Dendritic cell treated with granulocyte-macrophage colony-stimulating factor and Interleukin-4, amounts not matched to agents 40 ng/mL and 50 ng/mL, for 4 days (primary cell): Measurements from ENCODE around the gene SLC39A11.
"Not testable (repeated sequence)": the region's sequence is repeated elsewhere in the genome, so short reads cannot be mapped to it uniquely, and the experiment has no call there.

Source experiments
- H3K27ac Mint-ChIP-seq: one replicate; pipeline ENCODE4 v1.8.0; 2022; ENCODE audit warnings: mild to moderate bottlenecking, mixed read lengths
- H3K27me3 Mint-ChIP-seq: one replicate; pipeline ENCODE4 v1.8.0; 2022; ENCODE audit warnings: mild to moderate bottlenecking, mixed read lengths
- H3K36me3 Mint-ChIP-seq: one replicate; pipeline ENCODE4 v1.8.0; 2022; ENCODE audit warnings: low read depth, mixed read lengths
- H3K4me1 Mint-ChIP-seq: one replicate; pipeline ENCODE4 v1.8.0; 2022; ENCODE audit warnings: low read depth, mixed read lengths
- H3K4me3 Mint-ChIP-seq: one replicate; pipeline ENCODE4 v1.8.0; 2022; ENCODE audit warnings: mild to moderate bottlenecking, moderate library complexity, mixed read lengths
- H3K9me3 Mint-ChIP-seq: one replicate; pipeline ENCODE4 v1.8.0; 2022; ENCODE audit warnings: mixed read lengths
- intact Hi-C: fragments of 100-400 bp; cut with micrococcal nuclease; formaldehyde crosslinking; loops from one replicate; pipeline ENCODE4 v1.15.0; 2022

Gene SLC39A11, protein sequence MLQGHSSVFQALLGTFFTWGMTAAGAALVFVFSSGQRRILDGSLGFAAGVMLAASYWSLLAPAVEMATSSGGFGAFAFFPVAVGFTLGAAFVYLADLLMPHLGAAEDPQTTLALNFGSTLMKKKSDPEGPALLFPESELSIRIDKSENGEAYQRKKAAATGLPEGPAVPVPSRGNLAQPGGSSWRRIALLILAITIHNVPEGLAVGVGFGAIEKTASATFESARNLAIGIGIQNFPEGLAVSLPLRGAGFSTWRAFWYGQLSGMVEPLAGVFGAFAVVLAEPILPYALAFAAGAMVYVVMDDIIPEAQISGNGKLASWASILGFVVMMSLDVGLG

DNA sequence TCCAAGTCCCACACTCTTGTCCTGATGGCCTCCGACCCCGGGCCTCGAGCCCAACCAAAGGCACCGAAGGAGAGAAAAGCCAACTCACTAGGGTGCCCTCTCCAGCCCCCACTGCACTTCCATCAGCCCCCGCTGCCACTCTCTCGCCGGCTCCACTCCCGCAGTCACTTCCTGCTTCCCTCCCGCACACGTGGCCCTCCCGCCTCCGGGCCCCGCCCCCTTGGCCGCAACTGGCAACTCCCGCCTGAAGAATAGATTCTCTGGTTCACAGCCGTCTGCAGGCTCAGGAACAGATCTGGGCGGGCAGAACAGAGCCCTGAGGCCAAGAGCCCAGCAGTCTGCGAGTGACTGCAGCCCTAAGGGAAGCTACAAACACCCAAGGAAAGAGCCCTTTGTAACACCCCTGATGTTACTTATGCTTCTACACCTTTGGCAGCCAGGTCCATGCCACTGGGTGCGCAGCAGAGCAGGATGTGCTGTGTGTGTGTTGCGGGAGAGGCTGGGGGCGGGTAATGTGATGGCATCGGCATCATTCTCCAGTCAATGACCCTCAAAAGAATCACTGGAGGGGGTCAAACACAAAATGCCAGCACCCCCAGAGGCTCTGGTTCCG, at the start of gene SLC39A11:
Gene SLC39A11, minus strand, starts transcription at position 166 of the 613 bp plus-strand sequence. CDS start 3,924 bp downstream, outside the sequence.
- Mint-ChIP-seq H3K36me3 (peaks cover 26% of the 10 kb centered on the region), H3K27me3 (no peaks in the 10 kb centered on the region), H3K9me3 (no peaks in the 10 kb centered on the region), H3K4me1 (peaks cover 62% of the 10 kb centered on the region), H3K27ac (peak within 1 kb of the TSS; percentile 95), H3K4me3 (peak within 1 kb of the TSS; percentile 100)
- intact Hi-C loops: loop anchor here (5.0 kb wide), 1 partner anchor 50 kb away; no protein-coding TSS in a partner anchor

DNA sequence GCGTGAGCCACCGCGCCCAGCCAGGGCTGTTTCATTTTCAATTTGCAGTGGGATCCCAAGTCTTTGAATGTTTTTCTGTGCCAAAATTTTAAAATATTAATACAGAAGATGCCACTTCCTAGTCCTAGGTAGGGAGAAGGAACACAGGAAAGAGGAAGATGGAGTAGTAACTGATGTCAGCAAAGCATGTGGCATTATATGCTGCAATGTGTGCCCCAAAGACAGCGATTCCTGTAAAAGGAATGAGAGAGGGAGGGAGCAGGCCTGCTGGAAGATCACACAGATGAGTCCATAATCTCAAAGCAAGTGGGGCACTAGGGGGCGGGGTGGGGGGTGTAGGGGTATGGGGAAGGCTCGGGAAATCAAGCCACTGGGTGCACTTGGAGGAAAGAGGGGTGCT, 48.9 kb upstream of the SLC39A11 start:
- no peaks in the 10 kb centered on the region for H3K27me3 Mint-ChIP-seq
- intact Hi-C loops: loop anchor here (5.0 kb wide), 1 partner anchor 49 kb away; the partner anchor contains the start of gene SLC39A11

DNA sequence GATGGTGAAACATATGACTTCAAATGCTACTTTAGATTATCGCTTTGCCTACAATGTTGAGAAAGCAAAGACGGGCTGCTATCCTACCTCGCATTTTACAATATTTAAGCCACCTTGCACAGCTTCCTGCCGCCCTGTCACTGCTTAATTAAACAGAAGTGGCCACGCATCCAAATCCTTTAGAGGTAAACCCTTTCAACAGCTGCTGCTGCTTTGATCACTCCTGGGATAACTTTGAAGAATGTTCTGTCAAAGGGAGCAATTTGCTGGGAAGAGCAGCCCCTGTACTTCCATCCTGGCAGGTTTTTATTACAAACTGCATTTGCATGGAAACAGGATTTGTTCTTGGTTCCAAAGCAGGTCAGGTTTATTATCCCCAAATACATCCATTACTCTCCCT, 48.1 kb upstream of the SLC39A11 start:
- no peak overlapping the region for H3K27ac Mint-ChIP-seq
- H3K4me3 Mint-ChIP-seq: no peak overlapping the region
- no peaks in the 10 kb centered on the region for H3K27me3 Mint-ChIP-seq
- intact Hi-C loops: loop anchor here (5.0 kb wide), 1 partner anchor 48 kb away; the partner anchor contains the start of gene SLC39A11
- H3K36me3 Mint-ChIP-seq: peaks cover under 1% of the 10 kb centered on the region
- H3K9me3 Mint-ChIP-seq: peaks cover 6% of the 10 kb centered on the region
- peaks cover 46% of the 10 kb centered on the region for H3K4me1 Mint-ChIP-seq

More for the DNA sequence above, 48.9 kb upstream of the SLC39A11 start:
- peaks cover 13% of the 10 kb centered on the region for H3K9me3 Mint-ChIP-seq
- H3K27ac Mint-ChIP-seq: peak overlapping the region; percentile 88
- no peak overlapping the region for H3K4me3 Mint-ChIP-seq
- H3K4me1 Mint-ChIP-seq: peaks cover 53% of the 10 kb centered on the region
- peaks cover 6% of the 10 kb centered on the region for H3K36me3 Mint-ChIP-seq

DNA sequence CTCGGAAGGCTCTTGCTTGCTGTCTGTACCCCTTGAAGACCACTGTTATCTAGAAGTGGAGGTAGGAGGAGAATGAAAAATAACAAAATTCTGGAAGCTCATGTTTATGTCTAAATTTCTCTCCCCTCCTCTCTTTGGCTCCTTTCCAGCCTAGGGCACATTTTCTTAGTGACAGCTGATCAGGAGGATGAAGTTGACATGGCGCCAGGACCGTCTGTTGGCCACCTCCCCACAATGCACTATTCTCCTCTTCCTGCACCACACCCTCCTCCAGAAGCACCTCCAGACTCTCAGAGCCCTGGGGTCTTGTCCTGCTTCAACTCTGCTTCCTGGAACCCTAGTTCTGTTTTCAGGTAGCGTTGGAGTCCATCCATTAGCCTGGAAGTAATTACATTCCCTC, 46.8 kb upstream of the SLC39A11 start:
- Mint-ChIP-seq H3K4me1 (peaks cover 35% of the 10 kb centered on the region), H3K4me3 (no peak overlapping the region), H3K36me3 (no peaks in the 10 kb centered on the region), H3K27me3 (no peaks in the 10 kb centered on the region), H3K27ac (no peak overlapping the region), H3K9me3 (no peaks in the 10 kb centered on the region)
- intact Hi-C loops: no loop called here

DNA sequence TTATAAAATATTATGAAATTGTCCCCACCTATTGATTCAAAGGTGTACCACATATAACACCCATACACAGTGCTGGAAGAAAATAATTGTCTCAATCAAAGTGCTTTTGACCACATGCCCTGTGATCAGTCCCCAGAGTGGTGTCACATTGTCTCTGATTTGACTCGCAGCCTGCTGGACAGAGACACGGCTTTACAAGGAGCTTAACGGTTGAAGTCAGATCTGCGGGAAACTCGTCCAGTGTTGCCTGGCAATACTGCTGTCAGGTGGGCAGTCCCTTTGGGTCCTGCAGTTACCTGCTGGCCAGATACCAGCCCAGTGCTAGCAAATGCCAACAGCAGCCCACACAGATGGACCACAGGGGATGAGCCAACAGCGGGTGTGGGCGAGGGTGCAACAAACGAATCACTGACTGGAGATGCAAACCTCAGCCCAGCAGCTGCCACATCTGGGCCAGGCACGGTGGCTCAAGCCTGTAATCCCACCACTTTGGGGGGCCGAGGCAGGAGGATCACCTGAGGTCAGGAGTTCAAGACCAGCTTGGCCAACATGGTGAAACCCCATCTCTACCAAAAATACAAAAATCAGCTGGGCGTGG, 46.2 kb upstream of the SLC39A11 start:
- Mint-ChIP-seq H3K9me3 (no peaks in the 10 kb centered on the region), H3K36me3 (no peaks in the 10 kb centered on the region), H3K27me3 (no peaks in the 10 kb centered on the region), H3K27ac (no peak overlapping the region), H3K4me3 (no peak overlapping the region), H3K4me1 (peaks cover 29% of the 10 kb centered on the region)
- intact Hi-C loops: no loop called here

DNA sequence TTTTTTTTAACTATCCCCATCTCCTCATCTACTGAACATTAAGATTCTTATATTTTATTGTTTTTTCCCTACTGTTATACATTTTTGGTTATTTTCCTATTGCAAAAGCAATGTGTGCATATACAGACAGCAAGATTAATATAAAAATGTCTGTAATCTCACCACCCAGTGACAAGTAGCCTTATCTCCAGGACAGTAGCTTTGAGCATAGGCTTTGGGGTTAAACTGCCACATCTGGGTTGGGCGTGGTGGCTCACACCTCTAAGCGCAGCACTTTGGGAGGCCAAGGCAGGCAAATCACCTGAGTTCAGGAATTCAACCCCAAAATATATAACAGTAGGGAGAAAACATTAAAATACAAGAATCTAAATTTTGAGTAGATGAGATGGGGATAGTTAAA, 44.9 kb upstream of the SLC39A11 start:
- H3K27ac Mint-ChIP-seq: no peak overlapping the region
- intact Hi-C loops: no loop called here
- H3K36me3 Mint-ChIP-seq: no peaks in the 10 kb centered on the region
- peaks cover 21% of the 10 kb centered on the region for H3K4me1 Mint-ChIP-seq
- H3K27me3 Mint-ChIP-seq: no peaks in the 10 kb centered on the region
- no peak overlapping the region for H3K4me3 Mint-ChIP-seq
- no peaks in the 10 kb centered on the region for H3K9me3 Mint-ChIP-seq

DNA sequence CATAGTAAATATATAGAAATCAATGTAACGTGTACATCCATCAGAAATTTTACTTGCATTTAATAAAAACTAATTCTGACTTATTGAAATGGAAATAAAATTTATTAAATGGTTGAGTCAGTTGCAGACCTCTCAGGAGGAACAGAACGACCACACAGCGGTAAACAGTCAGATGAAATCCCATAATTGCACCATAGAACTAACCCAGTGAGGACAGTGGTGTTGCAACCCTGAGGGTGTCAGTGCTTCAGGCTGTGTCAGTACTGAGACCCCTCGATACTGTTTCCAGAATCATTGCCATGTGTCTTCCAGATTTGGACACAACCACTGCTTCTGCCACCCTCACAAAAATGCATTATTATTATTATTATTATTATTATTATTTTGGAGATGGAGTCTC, 43.3 kb upstream of the SLC39A11 start:
- H3K4me1 Mint-ChIP-seq: peaks cover 10% of the 10 kb centered on the region
- no peaks in the 10 kb centered on the region for H3K36me3 Mint-ChIP-seq
- intact Hi-C loops: no loop called here
- no peaks in the 10 kb centered on the region for H3K27me3 Mint-ChIP-seq
- H3K4me3 Mint-ChIP-seq: no peak overlapping the region
- no peaks in the 10 kb centered on the region for H3K9me3 Mint-ChIP-seq
- H3K27ac Mint-ChIP-seq: no peak overlapping the region

DNA sequence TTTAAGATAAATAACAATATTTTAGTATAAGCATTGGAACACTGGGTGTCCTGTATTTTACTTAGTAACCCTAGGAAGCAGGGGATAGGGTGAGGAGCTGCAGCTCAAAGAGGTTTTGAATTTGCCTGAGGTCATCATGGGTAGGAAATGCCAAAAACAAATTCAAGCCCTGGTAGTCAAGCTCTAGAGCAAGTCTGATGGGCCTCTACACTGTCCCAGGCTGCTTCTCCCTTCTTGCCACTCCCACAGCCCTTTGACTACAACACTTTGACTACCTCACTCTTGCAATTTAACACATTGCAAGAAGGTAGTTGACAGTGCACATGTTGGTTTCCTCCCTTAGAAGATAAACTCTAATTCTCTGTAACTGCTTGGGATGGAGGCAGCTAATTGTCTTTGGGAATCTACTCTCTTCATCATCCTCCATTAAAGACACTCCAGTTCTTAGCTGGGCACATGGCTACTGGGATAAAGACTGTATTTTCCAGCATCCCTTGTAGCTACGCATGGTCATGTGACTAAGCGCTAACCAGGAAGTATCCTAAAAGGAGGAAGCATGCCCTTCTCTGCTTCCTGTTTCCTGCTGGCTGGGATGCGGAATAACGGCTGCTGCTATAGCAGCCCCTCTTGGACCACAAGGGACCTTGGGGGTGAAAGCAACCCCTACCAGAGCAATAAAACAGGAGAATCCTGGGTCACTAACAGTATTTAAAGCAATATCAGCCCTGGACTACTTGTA, 41.6 kb upstream of the SLC39A11 start:
- no peak overlapping the region for H3K27ac Mint-ChIP-seq
- H3K4me3 Mint-ChIP-seq: no peak overlapping the region
- peaks cover 9% of the 10 kb centered on the region for H3K4me1 Mint-ChIP-seq
- H3K9me3 Mint-ChIP-seq: no peaks in the 10 kb centered on the region
- H3K27me3 Mint-ChIP-seq: no peaks in the 10 kb centered on the region
- intact Hi-C loops: no loop called here
- no peaks in the 10 kb centered on the region for H3K36me3 Mint-ChIP-seq

DNA sequence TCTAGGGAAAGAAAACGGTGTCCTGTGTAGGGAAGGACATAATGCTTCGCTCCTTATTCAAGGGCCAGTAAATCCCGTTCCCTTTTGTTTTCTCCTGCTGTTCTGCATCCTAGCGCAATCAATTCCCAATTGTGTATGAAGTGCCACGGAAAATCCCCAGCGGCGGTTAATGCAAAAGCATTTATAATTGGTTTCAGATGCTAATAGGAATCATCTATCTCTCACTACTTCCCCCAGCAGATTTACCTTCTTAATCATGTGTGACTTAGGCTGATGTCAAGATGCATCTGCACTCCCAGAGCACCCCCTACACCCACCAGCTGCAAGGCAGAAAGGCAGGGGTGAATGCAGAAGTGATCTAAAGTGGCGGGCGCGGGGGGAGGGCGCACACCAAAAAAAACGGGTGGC, 39.6 kb upstream of the SLC39A11 start:
- H3K9me3 Mint-ChIP-seq: no peaks in the 10 kb centered on the region

DNA sequence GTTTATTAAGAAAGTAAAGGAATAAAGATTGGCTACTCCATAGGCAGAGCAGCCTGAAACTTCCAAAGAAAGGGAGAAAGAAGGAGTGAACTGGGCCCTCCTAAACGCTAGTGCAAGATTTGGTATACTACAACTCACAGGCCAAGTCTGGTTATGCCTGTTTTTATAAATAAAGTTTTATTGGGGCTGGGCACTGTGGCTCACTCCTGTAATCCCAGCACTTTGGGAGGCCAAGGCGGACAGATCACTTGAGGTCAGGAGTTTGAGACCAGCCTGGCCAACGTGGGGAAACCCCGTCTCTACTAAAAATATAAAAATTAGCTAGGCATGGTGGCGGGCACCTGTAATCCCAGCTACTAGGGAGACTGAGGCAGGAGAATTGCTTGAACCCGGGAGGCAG, 39.0 kb upstream of the SLC39A11 start:
- H3K4me1 Mint-ChIP-seq, H3K27me3 Mint-ChIP-seq, H3K4me3 Mint-ChIP-seq, H3K9me3 Mint-ChIP-seq, H3K27ac Mint-ChIP-seq, H3K36me3 Mint-ChIP-seq, intact Hi-C loops: not testable (repeated sequence)

More for the DNA sequence above, 39.6 kb upstream of the SLC39A11 start:
- Mint-ChIP-seq H3K36me3 (no peaks in the 10 kb centered on the region), H3K27me3 (no peaks in the 10 kb centered on the region), H3K4me1 (peaks cover 9% of the 10 kb centered on the region), H3K4me3 (no peak overlapping the region), H3K27ac (peak overlapping the region; percentile 6)
- intact Hi-C loops: no loop called here

DNA sequence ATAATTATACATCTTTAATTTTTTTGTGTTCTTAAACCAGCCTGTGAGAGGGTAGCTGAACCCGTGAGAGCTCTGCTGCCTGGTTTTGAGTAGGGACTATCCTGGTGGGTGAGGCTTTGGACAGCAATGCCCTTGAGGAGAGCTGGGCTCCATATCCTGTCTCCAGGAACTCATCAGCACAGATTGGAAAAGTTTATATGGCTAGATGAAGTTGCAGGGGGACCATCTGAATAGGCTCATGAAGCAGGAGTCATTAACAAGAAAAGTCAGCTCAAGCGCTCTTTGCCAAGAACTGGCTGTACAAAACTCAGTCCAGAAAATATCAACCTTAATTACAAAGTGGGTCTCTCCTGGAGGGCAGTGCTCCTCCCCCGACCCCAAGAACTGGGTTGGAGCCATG, 38.5 kb upstream of the SLC39A11 start:
- Mint-ChIP-seq H3K4me1 (peaks cover 9% of the 10 kb centered on the region), H3K4me3 (no peak overlapping the region)

DNA sequence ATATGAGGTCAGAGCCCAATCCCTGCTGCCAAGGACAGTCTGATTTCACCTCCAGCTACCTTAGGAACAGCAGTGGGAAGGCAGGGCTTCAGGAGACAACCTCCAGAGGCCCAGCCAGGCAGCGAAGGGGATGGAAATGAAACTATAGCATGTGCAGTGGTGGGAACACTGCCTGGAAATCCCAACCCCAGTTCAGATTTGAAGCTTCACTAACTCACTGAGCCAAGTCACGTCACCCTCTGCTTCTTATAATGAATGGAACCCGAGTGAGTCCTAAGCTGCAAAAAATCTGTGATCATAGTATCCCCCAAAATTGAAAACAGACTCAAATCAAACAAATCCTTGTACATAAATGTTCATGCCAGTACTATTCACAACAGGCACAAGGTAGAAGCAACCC, 36.0 kb upstream of the SLC39A11 start:
- Mint-ChIP-seq H3K27ac (no peak overlapping the region), H3K9me3 (no peaks in the 10 kb centered on the region), H3K27me3 (no peaks in the 10 kb centered on the region), H3K4me3 (no peak overlapping the region), H3K4me1 (peaks cover 12% of the 10 kb centered on the region), H3K36me3 (no peaks in the 10 kb centered on the region)
- intact Hi-C loops: no loop called here

More for the DNA sequence above, 38.5 kb upstream of the SLC39A11 start:
- no peaks in the 10 kb centered on the region for H3K36me3 Mint-ChIP-seq
- intact Hi-C loops: no loop called here
- H3K9me3 Mint-ChIP-seq: no peaks in the 10 kb centered on the region
- no peak overlapping the region for H3K27ac Mint-ChIP-seq
- no peaks in the 10 kb centered on the region for H3K27me3 Mint-ChIP-seq

DNA sequence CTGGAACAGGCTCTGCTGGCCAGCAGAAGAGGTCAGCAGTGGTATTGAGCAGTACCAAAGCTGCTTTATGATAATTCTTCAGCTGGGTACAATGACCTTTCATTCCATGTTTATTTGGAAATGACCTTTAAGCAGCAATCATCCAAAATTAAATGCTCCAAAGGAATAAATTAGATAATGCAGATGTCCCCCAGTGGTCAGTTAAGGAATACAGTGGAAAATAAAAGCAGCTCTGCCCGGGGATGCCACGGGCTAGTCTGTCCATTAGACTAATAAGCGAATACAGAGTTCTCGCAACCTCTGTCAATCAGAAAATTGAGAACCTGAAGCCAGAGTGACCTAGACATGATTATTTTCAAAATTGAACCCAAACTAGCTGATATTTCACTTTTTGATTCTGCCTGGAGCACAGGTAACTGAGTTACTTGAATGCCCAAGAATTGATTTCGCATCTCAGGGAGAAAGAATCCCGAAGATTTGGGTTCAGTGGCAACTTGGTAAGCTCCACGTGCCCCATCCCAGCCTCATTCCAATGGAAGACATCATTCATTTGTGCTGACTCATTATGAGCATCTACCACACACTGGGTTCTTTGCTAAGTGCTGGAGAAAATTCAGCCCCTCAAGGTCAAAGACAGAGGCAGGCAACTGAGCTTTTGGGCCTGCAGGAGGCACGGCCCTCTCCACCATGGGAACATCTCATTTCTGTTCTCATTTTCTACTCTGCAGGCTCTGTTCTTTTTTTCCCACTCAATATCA, 34.4 kb upstream of the SLC39A11 start:
- Mint-ChIP-seq H3K9me3 (no peaks in the 10 kb centered on the region), H3K4me1 (peaks cover 4% of the 10 kb centered on the region), H3K27ac (no peak overlapping the region), H3K36me3 (no peaks in the 10 kb centered on the region), H3K4me3 (no peak overlapping the region), H3K27me3 (no peaks in the 10 kb centered on the region)
- intact Hi-C loops: no loop called here
